ENCODE data around the gene STOX1. TPM values are rescaled to one million over a fixed set of nuclear protein-coding genes. Genes with fewer than 3 reads are reported as not detected.

STOX1 gene
- total RNA-seq, 2 experiments from 2014 or later = 2.6 to 2.8 TPM

DNA sequence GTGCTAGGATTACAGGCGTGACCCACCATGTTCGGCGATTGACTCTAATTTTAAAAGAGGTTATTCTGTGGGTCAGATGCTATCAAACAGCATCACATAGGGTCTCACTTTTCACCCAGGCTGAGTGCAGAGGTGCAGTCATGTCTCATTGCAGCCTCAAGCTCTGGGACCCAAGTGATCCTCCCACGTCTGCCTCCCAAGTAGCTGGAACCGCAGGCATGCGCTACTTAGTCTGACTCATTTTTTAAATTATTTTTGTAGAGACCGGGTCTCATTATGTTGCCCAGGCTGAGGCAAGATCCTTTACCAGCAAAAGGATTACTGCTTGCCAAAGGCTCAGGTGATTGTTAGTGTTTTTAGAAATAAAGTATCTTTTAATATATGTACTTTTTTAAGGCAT, 42.9 kb upstream of the STOX1 start:
- no peak overlapping the region for H3K4me2 ChIP-seq (ENCODE audit: low read length)
- no peaks in the 10 kb centered on the region for H3K9me3 ChIP-seq (ENCODE audit: low read length)
- TF ChIP-seq, protein P1, sequence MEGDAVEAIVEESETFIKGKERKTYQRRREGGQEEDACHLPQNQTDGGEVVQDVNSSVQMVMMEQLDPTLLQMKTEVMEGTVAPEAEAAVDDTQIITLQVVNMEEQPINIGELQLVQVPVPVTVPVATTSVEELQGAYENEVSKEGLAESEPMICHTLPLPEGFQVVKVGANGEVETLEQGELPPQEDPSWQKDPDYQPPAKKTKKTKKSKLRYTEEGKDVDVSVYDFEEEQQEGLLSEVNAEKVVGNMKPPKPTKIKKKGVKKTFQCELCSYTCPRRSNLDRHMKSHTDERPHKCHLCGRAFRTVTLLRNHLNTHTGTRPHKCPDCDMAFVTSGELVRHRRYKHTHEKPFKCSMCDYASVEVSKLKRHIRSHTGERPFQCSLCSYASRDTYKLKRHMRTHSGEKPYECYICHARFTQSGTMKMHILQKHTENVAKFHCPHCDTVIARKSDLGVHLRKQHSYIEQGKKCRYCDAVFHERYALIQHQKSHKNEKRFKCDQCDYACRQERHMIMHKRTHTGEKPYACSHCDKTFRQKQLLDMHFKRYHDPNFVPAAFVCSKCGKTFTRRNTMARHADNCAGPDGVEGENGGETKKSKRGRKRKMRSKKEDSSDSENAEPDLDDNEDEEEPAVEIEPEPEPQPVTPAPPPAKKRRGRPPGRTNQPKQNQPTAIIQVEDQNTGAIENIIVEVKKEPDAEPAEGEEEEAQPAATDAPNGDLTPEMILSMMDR (conservative IDR thresholded peaks at IDR 0.05; ENCODE audit: low read length) = no peak
- no peak for TF ChIP-seq EZH2phosphoT487 (IDR thresholded peaks at IDR 0.05; ENCODE audit: borderline replicate concordance, low read depth, low read length)
- H3K36me3 ChIP-seq (ENCODE audit: insufficient read depth, low read length) = peaks cover 94% of the 10 kb centered on the region
- H2AFZ ChIP-seq (ENCODE audit: low read length) = no peak overlapping the region
- peaks cover 15% of the 10 kb centered on the region for H3K4me1 ChIP-seq (ENCODE audit: insufficient read depth, low read length, poor library complexity, severe bottlenecking)
- H3K4me3 ChIP-seq (ENCODE audit: low read depth, low read length, poor library complexity, severe bottlenecking) = no peak overlapping the region
- no TSS peak for BruUV-seq (replicated peaks)
- ChIA-PET POLR2A (no interaction called here), CTCF (ENCODE audit: unreplicated experiment) (no interaction called here)
- no peak for DNase-seq (ENCODE audit: low spot score)
- no peaks in the 10 kb centered on the region for H3K9me2 ChIP-seq (ENCODE audit: insufficient read depth, low read length)
- intact Hi-C loops (cut with micrococcal nuclease; ENCODE audit: unreplicated experiment) = loop anchor here (5.0 kb wide), 1 partner anchor 113 kb away; no protein-coding TSS in a partner anchor
- no peak overlapping the region for H3K27ac ChIP-seq (ENCODE audit: low read depth, low read length, poor library complexity, severe bottlenecking)
- no peaks in the 10 kb centered on the region for H4K20me1 ChIP-seq (ENCODE audit: insufficient read depth, low read length)
- H3K79me2 ChIP-seq (ENCODE audit: insufficient read depth, low read depth, low read length) = no peaks in the 10 kb centered on the region

DNA sequence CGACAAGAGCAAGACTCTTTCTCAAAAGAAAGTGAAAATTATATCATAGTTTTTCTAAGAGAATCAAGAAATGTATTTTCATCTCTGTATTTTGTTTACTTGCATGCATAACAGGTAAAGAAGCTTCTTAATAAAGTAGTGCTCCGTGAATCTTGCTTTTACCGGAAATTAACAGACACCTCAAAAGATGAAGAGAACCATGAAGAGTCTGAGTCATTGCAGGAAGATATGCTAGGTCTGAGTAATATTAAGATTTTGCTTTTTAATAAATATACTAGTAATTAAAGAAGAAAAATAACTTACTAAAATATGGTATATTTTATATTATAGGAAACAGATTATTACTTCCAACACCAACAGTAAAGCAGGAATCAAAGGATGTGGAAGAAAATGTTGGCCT, 39.5 kb upstream of the STOX1 start:
- Histone ChIP-seq H4K20me1 (ENCODE audit: insufficient read depth, low read length) (no peaks in the 10 kb centered on the region), H3K4me3 (ENCODE audit: low read depth, low read length, poor library complexity, severe bottlenecking) (no peak overlapping the region), H3K4me1 (ENCODE audit: insufficient read depth, low read length, poor library complexity, severe bottlenecking) (no peaks in the 10 kb centered on the region), H3K27ac (ENCODE audit: low read depth, low read length, poor library complexity, severe bottlenecking) (no peak overlapping the region), H2AFZ (ENCODE audit: low read length) (no peak overlapping the region), H3K9me3 (ENCODE audit: low read length) (no peaks in the 10 kb centered on the region), H3K79me2 (ENCODE audit: insufficient read depth, low read depth, low read length) (no peaks in the 10 kb centered on the region), H3K36me3 (ENCODE audit: insufficient read depth, low read length) (peaks cover 92% of the 10 kb centered on the region), H3K9me2 (ENCODE audit: insufficient read depth, low read length) (no peaks in the 10 kb centered on the region), H3K4me2 (ENCODE audit: low read length) (no peak overlapping the region)
- ChIA-PET POLR2A (interaction anchor here (0.6 to 1.2 kb wide), 4 partner anchors 13 to 924 kb away, joined by 3 to 5 read pairs (median 3); no protein-coding TSS in a partner anchor), CTCF (ENCODE audit: unreplicated experiment) (no interaction called here)
- DNase-seq (ENCODE audit: low spot score) = no peak
- TF ChIP-seq EZH2phosphoT487 (IDR thresholded peaks at IDR 0.05; ENCODE audit: borderline replicate concordance, low read depth, low read length) = no peak
- TF ChIP-seq, protein P1 (conservative IDR thresholded peaks at IDR 0.05; ENCODE audit: low read length) = no peak
- no TSS peak for BruUV-seq (replicated peaks)
- intact Hi-C loops (cut with micrococcal nuclease; ENCODE audit: unreplicated experiment) = no loop called here

DNA sequence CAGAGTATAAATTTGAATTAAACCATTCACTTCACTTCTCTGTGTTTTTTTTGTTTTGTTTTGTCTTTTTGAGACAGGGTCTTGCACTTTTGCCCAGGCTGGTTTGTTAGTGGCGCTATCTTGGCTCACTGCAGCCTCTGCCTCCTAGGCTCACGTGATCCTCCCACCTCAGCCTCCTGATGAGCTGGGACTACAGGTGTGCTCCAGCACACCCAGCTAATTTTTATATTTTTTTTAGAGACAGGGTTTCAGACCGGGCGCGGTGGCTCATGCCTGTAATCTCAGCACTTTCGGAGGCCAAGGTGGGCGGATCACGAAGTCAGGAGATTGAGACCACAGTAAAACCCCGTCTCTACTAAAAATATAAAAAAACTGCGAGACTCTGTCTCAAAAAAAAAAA, 36.9 kb upstream of the STOX1 start:
- no peak overlapping the region for H3K4me3 ChIP-seq (ENCODE audit: low read depth, low read length, poor library complexity, severe bottlenecking)
- TF ChIP-seq EZH2phosphoT487 (IDR thresholded peaks at IDR 0.05; ENCODE audit: borderline replicate concordance, low read depth, low read length) = no peak
- TF ChIP-seq, protein P1 (conservative IDR thresholded peaks at IDR 0.05; ENCODE audit: low read length) = no peak
- no peak overlapping the region for H2AFZ ChIP-seq (ENCODE audit: low read length)
- no peaks in the 10 kb centered on the region for H3K9me2 ChIP-seq (ENCODE audit: insufficient read depth, low read length)
- ChIA-PET POLR2A (interaction anchor here (0.5 to 0.6 kb wide), 2 partner anchors 10 to 42 kb away, joined by 3 read pairs; no protein-coding TSS in a partner anchor), CTCF (ENCODE audit: unreplicated experiment) (no interaction called here)
- no peaks in the 10 kb centered on the region for H4K20me1 ChIP-seq (ENCODE audit: insufficient read depth, low read length)
- intact Hi-C loops (cut with micrococcal nuclease; ENCODE audit: unreplicated experiment) = no loop called here
- peaks cover 94% of the 10 kb centered on the region for H3K36me3 ChIP-seq (ENCODE audit: insufficient read depth, low read length)
- no peak for DNase-seq (ENCODE audit: low spot score)
- no peak overlapping the region for H3K27ac ChIP-seq (ENCODE audit: low read depth, low read length, poor library complexity, severe bottlenecking)
- no peaks in the 10 kb centered on the region for H3K4me1 ChIP-seq (ENCODE audit: insufficient read depth, low read length, poor library complexity, severe bottlenecking)
- H3K79me2 ChIP-seq (ENCODE audit: insufficient read depth, low read depth, low read length) = no peaks in the 10 kb centered on the region
- H3K4me2 ChIP-seq (ENCODE audit: low read length) = no peak overlapping the region
- BruUV-seq (replicated peaks) = no TSS peak
- no peaks in the 10 kb centered on the region for H3K9me3 ChIP-seq (ENCODE audit: low read length)
